Measurements from ENCODE around the gene PERM1. TPM values are rescaled to one million over a fixed set of nuclear protein-coding genes. Genes with fewer than 3 reads are reported as not detected.

The PERM1 gene
- total and polyA plus RNA-seq, 9 of the 15 experiments (the other 6 are each of a cell fraction or from before 2014, with no cell fraction given) = not detected

- TF ChIP-seq TAF1 (IDR thresholded peaks at IDR 0.05; ENCODE audit: control insufficient read depth, extremely low read depth, insufficient read depth, low read length, severe bottlenecking) (peak; percentile 43), TBP (optimal IDR thresholded peaks at IDR 0.05; ENCODE audit: low read depth, low read length) (peak; percentile 87), TFAP4 (CRISPR knock-in tag; IDR thresholded peaks at IDR 0.05; ENCODE audit: borderline replicate concordance) (no peak), NR2F6 (CRISPR knock-in tag; IDR thresholded peaks at IDR 0.05) (peak; percentile 67; the same call in 1 of the 2 replicates), ZNF311 (CRISPR knock-in tag; IDR thresholded peaks at IDR 0.05) (no peak), RREB1 (CRISPR knock-in tag; IDR thresholded peaks at IDR 0.05) (0 out of 2 replicates have a peak, but pooled peaks have one; percentile 14), MYC (IDR thresholded peaks at IDR 0.05; ENCODE audit: low read depth, low read length) (peak; percentile 44; the same call in 1 of the 2 replicates), MYC (CRISPR knock-in tag; IDR thresholded peaks at IDR 0.05; ENCODE audit: borderline replicate concordance, low read depth) (no peak), MAZ (CRISPR knock-in tag; conservative IDR thresholded peaks at IDR 0.05 in 1 of 2, IDR thresholded peaks at IDR 0.05 in 1 of 2) (peak; percentile 8 to 86; a peak in 2 of 4 replicates), NEUROD1 (IDR thresholded peaks at IDR 0.05; ENCODE audit: borderline replicate concordance, low read depth, low read length, partially characterized antibody) (no peak), THRAP3 (IDR thresholded peaks at IDR 0.05; ENCODE audit: borderline replicate concordance) (no peak), GMEB1 (CRISPR knock-in tag; IDR thresholded peaks at IDR 0.05) (peak; percentile 23; the same call in 1 of the 2 replicates), CTBP1 (IDR thresholded peaks at IDR 0.05; ENCODE audit: borderline replicate concordance) (peak; percentile 88), JUND (IDR thresholded peaks at IDR 0.05; ENCODE audit: borderline replicate concordance, low read depth, low read length) (peak; percentile 52), JUND (tag; IDR thresholded peaks at IDR 0.05; ENCODE audit: borderline replicate concordance, low read depth, low read length) (no peak; the same call in 2 of the 3 replicates), NONO (IDR thresholded peaks at IDR 0.05; ENCODE audit: low read depth in 2 of 2, low read length in 1 of 2) (peak in 1 of 2 experiments; percentile 80; a peak in 2 of 4 replicates), SIN3A (IDR thresholded peaks at IDR 0.05; ENCODE audit: borderline replicate concordance in 2 of 2, control insufficient read depth in 1 of 2, low read depth in 2 of 2, low read length in 2 of 2) (peak in 1 of 2 experiments; percentile 8; a peak in 1 of 4 replicates), ZNF436 (CRISPR knock-in tag; IDR thresholded peaks at IDR 0.05) (peak; percentile 68), ZNF253 (CRISPR knock-in tag; conservative IDR thresholded peaks at IDR 0.05) (no peak)
These were observed 17.9 kb upstream of the PERM1 start, which contains the start of gene HES4 (continued) for GRCh38 chr1:999725-1000356.

Measured in K562 (cell line).